NCI-H82 treated with DMSO at 0.1 percent for 48 hours (cell line): ENCODE data around the gene BAHCC1.

Experiments used
- DNase-seq: peaks from one replicate; lab custom pipeline; 2025; ENCODE audit not compliant: unreplicated experiment; lab: John Stamatoyannopoulos, UW

Gene BAHCC1

DNA sequence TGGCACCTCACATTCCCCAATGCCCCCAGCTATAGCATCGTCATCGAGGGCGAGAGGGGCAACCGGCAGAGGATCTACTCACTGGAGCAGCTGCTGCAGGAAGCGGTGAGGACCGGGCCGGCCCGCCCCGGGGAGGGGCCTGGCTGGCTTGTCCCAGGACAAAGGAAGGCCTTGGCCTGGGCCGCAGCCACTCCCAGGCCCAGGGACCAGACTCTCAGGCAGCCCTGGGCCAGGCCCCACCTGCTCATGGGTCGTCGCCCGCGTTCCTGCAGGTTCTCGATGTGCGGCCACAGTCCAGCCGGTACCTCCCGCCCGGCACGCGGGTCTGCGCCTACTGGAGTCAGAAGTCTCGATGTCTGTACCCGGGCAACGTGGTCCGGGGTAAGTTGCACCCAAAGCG is 64.0 kb downstream of the BAHCC1 start:
- DNase-seq, result no peak

DNA sequence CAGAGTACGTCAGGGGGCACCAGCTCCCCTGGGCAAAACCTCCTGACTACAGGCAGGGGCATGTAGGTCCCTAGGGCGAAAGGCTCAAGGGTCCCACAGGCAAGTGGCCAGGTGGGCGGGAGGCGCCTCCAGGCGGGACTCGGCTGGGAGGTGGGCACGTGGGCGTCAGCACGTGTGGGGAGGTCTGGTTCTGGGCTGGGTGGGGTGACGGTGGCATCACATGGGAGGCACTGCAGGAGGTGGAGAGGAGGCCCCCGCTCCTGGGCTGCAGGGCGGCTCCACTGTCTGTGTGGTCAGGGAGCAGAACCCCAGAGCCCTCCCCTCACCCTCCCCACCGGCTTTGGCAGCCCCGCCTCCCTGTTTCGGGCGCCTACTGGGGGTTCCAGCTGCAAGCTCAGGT is 64.6 kb downstream of the BAHCC1 start:
- DNase-seq, result no peak

DNA sequence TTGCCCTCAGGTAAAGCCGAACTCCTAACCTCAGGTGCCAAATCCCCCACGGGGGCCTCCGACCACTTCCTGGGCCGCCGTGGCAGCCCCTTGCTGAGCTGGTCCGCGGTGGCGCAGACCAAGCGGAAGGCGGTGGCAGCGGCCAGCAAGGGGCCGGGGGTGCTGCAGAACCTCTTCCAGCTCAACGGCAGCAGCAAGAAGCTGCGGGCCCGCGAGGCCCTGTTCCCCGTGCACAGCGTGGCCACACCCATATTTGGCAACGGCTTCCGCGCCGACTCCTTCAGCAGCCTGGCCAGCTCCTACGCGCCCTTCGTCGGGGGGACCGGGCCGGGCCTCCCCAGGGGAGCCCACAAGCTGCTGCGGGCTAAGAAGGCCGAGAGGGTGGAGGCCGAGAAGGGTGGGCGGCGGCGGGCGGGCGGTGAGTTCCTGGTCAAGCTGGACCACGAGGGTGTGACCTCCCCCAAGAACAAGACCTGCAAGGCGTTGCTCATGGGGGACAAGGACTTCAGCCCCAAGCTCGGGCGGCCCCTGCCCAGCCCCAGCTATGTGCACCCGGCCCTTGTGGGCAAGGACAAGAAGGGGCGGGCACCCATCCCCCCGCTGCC is 65.7 kb downstream of the BAHCC1 start:
- DNase-seq, result no peak

DNA sequence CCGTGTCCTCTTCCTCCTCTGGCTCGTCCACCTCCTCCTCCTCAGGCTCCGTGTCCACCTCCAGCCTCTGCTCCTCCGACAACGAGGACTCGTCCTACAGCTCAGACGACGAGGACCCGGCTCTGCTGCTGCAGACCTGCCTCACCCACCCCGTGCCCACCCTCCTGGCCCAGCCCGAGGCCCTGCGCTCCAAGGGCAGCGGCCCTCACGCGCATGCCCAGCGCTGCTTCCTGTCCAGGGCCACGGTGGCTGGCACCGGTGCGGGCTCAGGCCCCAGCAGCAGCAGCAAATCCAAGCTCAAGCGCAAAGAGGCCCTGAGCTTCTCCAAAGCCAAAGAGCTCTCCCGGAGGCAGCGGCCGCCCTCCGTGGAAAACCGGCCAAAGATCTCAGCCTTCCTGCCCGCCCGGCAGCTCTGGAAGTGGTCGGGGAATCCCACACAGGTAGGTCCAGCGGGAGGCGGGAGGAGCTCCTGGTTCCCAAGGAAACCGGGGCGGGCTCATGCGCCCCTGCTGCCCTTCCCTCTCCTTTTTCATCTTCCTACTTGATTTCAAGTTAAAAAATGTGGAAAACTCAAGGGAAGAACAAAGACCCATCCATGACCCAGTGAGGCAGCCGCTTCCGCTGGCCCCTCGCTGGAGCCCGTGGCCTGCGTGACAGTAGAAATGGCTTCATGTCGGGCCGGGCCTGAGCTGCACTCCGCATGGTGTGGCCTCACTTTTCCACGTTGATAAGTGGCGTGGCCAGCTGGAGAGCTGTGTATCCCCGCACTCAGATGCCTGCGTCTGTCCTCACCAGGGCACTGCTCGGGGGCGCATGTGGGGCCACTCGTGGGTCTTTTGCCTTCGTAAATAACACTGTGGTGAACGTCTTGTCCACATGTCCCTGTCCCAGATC is 66.6 kb downstream of the BAHCC1 start:
- no peak for DNase-seq

GRCh38 chr17:81462506-81463125 is 67.4 kb downstream of the BAHCC1 start:
- no peak for DNase-seq

DNA sequence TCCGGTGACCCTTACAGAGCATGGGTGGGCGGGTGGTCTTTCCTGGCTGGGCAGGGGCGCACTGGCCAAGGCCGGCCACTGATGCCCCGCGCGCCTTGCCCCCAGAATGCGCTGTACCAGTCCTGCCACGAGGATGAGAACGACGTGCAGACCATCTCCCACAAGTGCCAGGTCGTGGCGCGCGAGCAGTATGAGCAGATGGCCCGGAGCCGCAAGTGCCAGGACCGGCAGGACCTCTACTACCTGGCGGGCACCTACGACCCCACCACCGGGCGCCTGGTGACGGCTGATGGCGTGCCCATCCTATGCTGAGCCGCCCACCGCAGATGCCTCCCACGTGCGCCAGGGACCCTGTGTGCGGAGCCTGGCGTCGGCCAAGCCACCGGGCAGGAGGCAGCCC is 68.2 kb downstream of the BAHCC1 start:
- DNase-seq, result no peak

- DNase-seq, result no peak
These were observed 69.3 kb downstream of the BAHCC1 start for GRCh38 chr17:81464586-81464985.

DNA sequence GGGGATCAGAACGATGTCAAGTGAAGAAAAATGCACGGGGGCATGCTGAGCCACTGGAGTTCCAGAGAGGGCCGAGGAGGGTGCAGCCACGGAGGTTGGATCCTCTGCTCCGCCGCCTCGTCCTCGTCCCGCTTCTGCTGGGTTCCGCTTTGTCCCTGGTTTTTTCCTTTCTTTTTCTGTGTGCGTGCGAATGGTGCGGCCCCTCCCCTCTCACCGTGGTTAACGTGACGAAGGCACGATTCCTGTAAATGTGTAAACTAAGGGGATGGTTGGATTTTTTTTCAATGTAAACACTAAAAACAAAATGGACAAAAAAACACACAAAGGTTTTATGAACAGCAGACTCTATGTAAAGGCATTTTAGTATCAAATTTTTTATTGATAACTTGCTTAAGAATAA is 70.7 kb downstream of the BAHCC1 start:
- no peak for DNase-seq

DNA sequence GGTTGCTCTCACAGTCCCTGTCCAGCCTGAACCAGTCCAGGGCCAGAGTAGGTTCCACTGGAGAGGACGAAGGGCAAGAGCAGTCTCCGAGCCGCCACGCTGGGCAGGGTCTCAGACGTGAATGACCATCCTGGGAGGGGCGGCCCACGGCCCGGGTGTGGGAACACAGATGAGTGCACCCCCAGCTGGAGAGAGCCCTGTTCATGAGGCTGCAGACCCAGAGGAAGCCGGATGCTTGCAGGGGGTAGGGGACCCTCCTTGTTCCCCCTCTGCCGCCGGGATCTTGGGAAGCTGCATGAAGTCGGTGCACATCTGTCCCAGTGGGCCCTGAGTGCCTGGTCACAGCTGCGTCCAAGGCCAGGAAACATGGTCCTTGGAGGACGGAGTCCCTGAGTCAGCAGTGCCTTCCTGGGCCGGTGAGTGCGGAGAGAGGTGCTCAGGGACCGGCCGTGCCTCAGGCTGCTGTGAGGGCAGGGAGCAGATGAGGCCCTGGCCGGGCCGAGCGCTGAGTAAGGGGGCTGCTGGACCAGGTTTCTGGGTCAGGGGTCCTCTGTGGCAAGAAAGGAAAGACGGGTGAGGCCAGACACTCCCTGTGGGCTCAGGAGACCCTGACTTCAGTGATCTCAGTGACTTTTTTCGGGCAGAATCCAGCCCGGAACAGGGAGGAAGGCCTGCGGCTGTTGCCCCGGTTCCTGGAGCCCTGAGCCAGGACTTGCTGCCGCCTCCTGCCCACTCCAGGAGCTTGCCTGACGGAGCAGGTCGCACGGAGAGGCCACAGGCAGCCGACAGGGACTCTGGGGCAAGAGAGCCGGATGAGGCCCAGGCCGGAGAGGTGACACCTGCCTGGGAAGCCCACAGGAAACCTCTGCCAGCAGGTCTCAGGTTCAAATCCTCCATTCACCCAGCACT is 71.6 kb downstream of the BAHCC1 start:
- DNase-seq, result no peak

DNA sequence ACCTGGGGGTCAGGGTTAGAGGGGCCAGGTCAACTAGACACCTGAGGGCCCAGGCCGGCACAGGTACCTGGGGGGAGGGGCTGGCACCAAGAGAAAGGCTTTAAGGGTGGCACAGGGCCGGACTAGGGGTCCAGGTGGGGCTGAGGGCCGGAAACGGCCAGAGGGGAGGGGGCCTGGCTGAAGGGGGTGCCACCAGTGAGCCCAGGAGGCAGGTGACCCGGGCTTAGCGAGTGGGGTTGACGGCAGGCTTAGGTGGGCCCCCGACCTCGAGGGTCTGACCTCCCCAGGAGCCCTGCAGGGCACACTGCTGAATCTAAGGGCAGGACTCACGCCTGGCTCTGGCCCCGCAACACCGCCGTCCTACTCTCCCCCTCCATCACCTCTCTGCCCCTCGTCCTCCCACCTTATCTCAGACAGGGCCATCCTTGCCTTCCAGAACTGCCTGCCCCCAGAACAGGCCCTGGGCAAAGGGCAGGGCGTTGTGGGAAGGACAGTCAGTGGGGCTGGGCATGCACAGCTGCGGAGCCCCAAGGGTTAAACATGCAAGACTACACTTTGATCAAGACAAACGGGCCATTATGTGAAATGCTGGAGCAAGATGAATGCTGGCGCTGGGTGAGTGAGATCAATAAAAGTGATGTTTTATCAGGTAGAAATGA is 73.0 kb downstream of the BAHCC1 start:
- no peak for DNase-seq

GRCh38 chr17:81468770-81469121 is 73.5 kb downstream of the BAHCC1 start:
- no peak for DNase-seq

- no peak for DNase-seq
These were observed 74.0 kb downstream of the BAHCC1 start for GRCh38 chr17:81469266-81469665.

DNA sequence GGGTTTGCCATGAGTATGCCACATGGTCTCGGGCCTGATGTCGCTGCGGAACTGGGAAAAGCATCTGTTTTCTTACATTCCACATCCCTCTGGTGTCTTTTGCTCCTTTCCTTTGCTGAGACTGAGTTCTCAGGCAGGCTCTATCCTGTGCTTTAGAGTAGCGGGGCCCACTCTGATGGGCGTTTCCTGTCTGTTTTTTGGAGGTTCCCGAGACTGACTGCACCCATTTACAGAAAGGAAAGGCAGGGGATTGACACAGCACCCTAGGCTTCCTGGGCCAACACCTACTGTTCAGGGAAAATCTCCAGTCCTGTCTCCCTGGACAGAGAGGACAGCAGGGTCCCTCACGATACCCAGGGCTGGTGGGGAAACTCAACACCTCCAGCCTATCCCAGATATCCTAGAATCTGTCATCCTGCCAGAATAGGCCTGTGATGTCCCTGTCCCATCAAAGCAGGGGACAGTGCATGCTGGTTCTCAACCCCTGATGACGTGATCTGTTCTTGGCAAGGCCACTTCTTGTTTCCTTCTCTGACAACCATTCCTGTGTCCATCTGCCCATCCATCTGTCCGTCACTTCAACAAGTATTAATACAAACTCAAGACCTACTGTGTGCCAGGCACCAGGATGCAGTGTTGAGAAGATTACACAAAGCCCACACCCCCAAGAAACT is 75.2 kb downstream of the BAHCC1 start:
- DNase-seq, result no peak

DNA sequence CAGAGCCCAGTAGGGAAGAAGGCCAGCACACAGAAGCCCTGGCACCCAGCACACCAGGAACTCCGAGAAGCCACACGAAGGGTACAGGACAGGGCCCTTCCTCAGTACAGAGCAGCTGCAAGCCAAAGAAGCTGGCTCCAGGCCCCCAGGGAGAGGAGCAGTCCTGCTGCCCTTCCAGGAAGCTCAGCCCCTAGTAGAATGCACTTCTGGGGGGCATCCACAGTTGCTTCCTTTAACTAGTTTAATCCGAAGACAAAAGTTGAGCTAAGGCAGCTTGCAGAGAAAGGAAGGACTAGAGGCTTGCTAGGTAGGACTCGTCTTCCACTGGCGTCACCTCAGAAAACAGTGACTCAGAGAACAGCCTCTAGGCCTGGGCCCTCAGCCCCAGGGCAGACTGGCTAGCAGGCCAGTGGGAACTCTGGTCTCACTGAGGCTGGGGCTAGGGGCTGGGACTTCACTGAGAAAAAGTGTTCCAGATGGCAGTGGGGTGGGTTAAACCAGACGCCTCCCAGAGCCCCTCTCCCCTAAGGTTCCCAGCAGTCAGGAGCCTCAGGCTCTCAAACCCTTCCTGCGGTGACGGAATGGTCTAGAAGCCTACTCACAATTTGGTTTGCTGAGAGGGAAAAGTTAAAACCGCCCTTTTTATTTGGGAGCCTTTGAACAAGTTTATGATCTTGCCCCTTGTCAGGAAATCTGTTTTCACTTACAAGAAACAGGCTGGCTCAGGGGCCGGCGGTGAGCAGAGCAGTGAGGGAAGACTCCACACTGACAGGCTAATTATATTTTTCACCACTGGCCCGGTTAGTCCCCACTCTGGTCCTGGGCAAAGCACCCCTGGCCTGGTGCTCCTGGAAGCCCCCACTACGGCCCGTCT is 75.9 kb downstream of the BAHCC1 start:
- DNase-seq, result no peak

DNA sequence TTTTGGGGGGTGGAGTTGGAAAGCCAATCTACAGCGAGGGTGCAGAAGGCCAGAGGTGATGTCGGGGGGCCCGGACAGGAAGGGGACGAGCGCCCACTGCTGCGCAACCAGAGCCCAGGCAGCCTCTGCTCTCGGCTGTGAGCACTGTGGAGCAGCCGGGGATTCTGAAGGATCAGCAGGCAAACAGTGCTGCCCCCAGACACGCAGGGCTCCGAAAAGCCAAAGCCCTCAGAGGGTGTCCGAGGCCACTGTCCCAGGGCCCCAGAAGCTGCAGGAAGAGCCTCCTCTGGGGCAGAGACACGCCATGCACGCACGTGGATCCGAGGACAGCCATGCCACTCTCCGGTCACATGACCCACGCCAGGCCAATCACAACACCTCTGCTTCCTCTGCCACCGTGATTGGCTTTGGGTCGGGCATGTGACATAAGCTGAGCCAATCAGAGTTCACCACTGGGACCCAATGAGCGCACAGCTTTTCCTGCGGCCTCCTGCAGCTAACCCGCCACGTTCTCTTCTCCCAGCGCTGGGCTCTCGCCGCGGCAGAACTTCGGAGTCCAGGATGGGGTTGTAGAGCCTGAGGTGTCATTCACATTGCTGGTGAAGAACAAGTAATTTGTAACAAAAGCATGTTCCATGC is 76.7 kb downstream of the BAHCC1 start:
- no peak for DNase-seq

DNA sequence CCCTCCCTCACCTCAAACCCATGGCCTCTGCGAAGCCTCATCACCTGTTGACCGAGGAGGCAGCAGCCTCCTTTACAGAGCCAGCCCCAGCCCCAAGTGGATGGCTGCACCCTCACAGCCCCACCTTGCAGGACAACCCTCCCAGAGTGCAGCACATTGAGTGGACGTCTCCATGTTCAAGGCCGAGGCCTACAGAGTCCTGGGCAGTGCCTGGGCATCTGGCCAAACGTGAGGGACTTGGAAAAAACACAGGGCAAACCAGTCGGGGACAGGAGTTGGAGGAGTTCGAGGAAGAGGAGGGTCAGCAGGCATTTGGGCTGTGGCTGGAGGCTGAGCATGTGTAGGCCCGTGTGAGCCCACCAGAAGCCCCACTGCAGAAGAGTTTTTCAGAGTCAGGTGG is 77.8 kb downstream of the BAHCC1 start:
- DNase-seq, result no peak

- no peak for DNase-seq
These were observed 79.7 kb downstream of the BAHCC1 start for GRCh38 chr17:81474958-81475357.

DNA sequence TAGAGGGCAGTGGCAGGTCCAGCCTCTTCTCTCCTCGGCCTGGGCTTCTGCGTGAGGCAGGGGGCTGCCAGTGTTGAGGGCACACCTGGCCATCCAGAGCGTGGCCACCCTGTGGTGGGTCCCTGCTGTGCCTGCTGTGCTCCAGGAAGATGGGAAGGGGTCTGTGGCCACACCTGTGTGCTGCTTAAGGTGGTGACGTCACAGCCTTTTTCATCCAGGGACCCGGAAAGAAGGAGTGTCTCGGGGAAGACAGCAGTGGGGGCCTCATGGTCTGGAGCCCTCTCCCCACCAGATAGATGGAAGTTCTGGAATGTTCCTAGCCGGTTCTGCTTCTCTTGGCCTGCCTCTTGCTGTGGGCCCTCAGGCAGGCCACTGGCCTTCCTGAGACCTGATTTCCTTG is 80.8 kb downstream of the BAHCC1 start:
- no peak for DNase-seq

GRCh38 chr17:81476635-81477034 is 81.4 kb downstream of the BAHCC1 start:
- no peak for DNase-seq
